Thyroid gland (tissue), 4 donors: ENCODE results near the gene CBR3. TPM values are rescaled to one million over a fixed set of nuclear protein-coding genes. Genes with fewer than 3 reads are reported as not detected.
A peak's percentile ranks its signal among the peaks of the same experiment; 100 is the strongest.

Source experiments
- DNase-seq, 2 donors: peaks; one replicate each; pipeline ENCODE4 v3.0.0-alpha.2; 2019
- H3K27ac ChIP-seq, 3 donors: fragments of 200-600 bp; sonication (generic); 1 replicate in 2 of 3; 2 replicates in 1 of 3; pipeline ENCODE4 v1.5.1; 2016 to 2019; ENCODE audit warnings: mild to moderate bottlenecking in 1 of 3, moderate library complexity in 1 of 3
- H3K27me3 ChIP-seq: fragments of 200-600 bp; sonication (generic); one replicate; pipeline ENCODE4 v1.5.1; 2019
- H3K36me3 ChIP-seq, 2 donors: fragments of 200-600 bp; sonication (generic); one replicate each; pipeline ENCODE4 v1.5.1; 2016 to 2019
- H3K4me1 ChIP-seq, 2 donors: fragments of 200-600 bp; sonication (generic); one replicate each; pipeline ENCODE4 v1.5.1; 2017 to 2019
- H3K4me3 ChIP-seq, 3 donors: fragments of 200-600 bp; sonication (generic); replicated peaks in 1 of 3; 1 replicate in 2 of 3; 2 replicates in 1 of 3; pipeline ENCODE4 v1.5.1; 2016; ENCODE audit warnings: mild to moderate bottlenecking in 1 of 3
- H3K9me3 ChIP-seq: fragments of 200-600 bp; sonication (generic); one replicate; pipeline ENCODE4 v1.5.1; 2017
- CTCF ChIP-seq, 6 experiments: fragments of 200-600 bp in 3 of 6; fragments of 450-650 bp in 3 of 6; sonication (generic) in 3 of 6; IDR thresholded peaks; one replicate each; pipeline ENCODE4 v1.5.1; 2016 to 2019; ENCODE audit warnings: antibody characterized with exemption in 6 of 6, mild to moderate bottlenecking in 2 of 6, inconsistent platforms in 1 of 6, moderate library complexity in 1 of 6
- POLR2A ChIP-seq, 2 donors: fragments of 450-650 bp; IDR thresholded peaks; one replicate each; pipeline ENCODE4 v1.6.1; 2017; ENCODE audit warnings: antibody characterized with exemption in 2 of 2, mild to moderate bottlenecking in 2 of 2, moderate library complexity in 1 of 2
- WGBS, 2 donors: methylation state at CpG; one replicate each; pipeline ENCODE4 v1.1.5; 2017; 5-methylcytosine and 5-hydroxymethylcytosine counted together
- intact Hi-C: fragments of 100-400 bp; cut with DNase I; formaldehyde crosslinking; loops from one replicate; pipeline ENCODE4 v1.15.1; 2023
- total RNA-seq, 4 donors: library from RNA; depleted of rRNA; stranded (reverse); fragments of >200 nt; gene quantifications; one replicate each; pipeline ENCODE4 v1.2.3, GENCODE V29; 2016

The CBR3 gene
- total RNA-seq, 4 donors from 2014 or later: 5.0 to 23.6 (median 6.5) TPM

GRCh38 chr21:36188081-36188681 lies 53.3 kb downstream of the CBR3 start:
- Histone ChIP-seq H3K27ac (peak overlapping the region; percentile 38 to 73 (median 54)), H3K4me1 (peaks cover 9 to 21% of the 10 kb centered on the region in 2 donors), H3K9me3 (no peaks in the 10 kb centered on the region), H3K36me3 (no peaks in the 10 kb centered on the region), H3K4me3 (no peak overlapping the region), H3K27me3 (no peaks in the 10 kb centered on the region)
- TF ChIP-seq POLR2A (IDR thresholded peaks at IDR 0.05) (no peak), CTCF (IDR thresholded peaks at IDR 0.05) (peak in 1 of 6 experiments; percentile 15)
- peak; percentile 68 to 85 for DNase-seq
- WGBS, 2 donors: 25 to 35% methylated on average over 8 of the region's 8 CpGs
- intact Hi-C loops: no loop called here

GRCh38 chr21:36188937-36189336 lies 54.1 kb downstream of the CBR3 start:
- Histone ChIP-seq H3K4me3 (no peak overlapping the region), H3K27me3 (no peaks in the 10 kb centered on the region), H3K36me3 (no peaks in the 10 kb centered on the region), H3K9me3 (no peaks in the 10 kb centered on the region), H3K27ac (peak overlapping the region; percentile 38 to 73 (median 54)), H3K4me1 (peaks cover 16 to 28% of the 10 kb centered on the region in 2 donors)
- intact Hi-C loops: no loop called here
- 64 to 66% methylated on average over 2 of the region's 2 CpGs for WGBS, 2 donors
- DNase-seq: no peak
- TF ChIP-seq POLR2A (IDR thresholded peaks at IDR 0.05) (no peak), CTCF (IDR thresholded peaks at IDR 0.05) (no peak)

- TF ChIP-seq CTCF (IDR thresholded peaks at IDR 0.05) (no peak), POLR2A (IDR thresholded peaks at IDR 0.05) (no peak)
- 92 to 97% methylated on average over 4 of the region's 4 CpGs for WGBS, 2 donors
- intact Hi-C loops: no loop called here
- Histone ChIP-seq H3K4me1 (peaks cover 16 to 38% of the 10 kb centered on the region in 2 donors), H3K36me3 (no peaks in the 10 kb centered on the region), H3K27me3 (no peaks in the 10 kb centered on the region), H3K9me3 (no peaks in the 10 kb centered on the region), H3K27ac (peak overlapping the region in 1 of 3 donors; percentile 68), H3K4me3 (no peak overlapping the region)
- no peak for DNase-seq
These were observed 55.9 kb downstream of the CBR3 start for GRCh38 chr21:36190736-36191135.

GRCh38 chr21:36193200-36193599 lies 58.3 kb downstream of the CBR3 start:
- no peaks in the 10 kb centered on the region for H3K9me3 ChIP-seq
- no peak overlapping the region for H3K4me3 ChIP-seq
- 67 to 72% methylated on average over 7 of the region's 7 CpGs for WGBS, 2 donors
- peak in 1 of 2 donors; percentile 44 for DNase-seq
- H3K36me3 ChIP-seq: no peaks in the 10 kb centered on the region
- peak overlapping the region; percentile 58 to 80 (median 68) for H3K27ac ChIP-seq
- no peaks in the 10 kb centered on the region for H3K27me3 ChIP-seq
- intact Hi-C loops: no loop called here
- H3K4me1 ChIP-seq: peaks cover 16 to 32% of the 10 kb centered on the region in 2 donors
- no peak for TF ChIP-seq CTCF (IDR thresholded peaks at IDR 0.05)
- no peak for TF ChIP-seq POLR2A (IDR thresholded peaks at IDR 0.05)

- Histone ChIP-seq H3K9me3 (no peaks in the 10 kb centered on the region), H3K27ac (peak overlapping the region; percentile 68 to 80 (median 68)), H3K4me1 (peaks cover 16 to 33% of the 10 kb centered on the region in 2 donors), H3K27me3 (no peaks in the 10 kb centered on the region), H3K36me3 (no peaks in the 10 kb centered on the region), H3K4me3 (no peak overlapping the region)
- intact Hi-C loops: no loop called here
- TF ChIP-seq CTCF (IDR thresholded peaks at IDR 0.05): no peak
- TF ChIP-seq POLR2A (IDR thresholded peaks at IDR 0.05): no peak
- peak; percentile 67 to 70 for DNase-seq
- 46 to 50% methylated on average over 3 of the region's 3 CpGs for WGBS, 2 donors
These were observed 59.1 kb downstream of the CBR3 start for GRCh38 chr21:36194024-36194423.
